HG02678 (cell line): ENCODE data around the gene PPP1R12B.
"Not testable (repeated sequence)": the region's sequence is repeated elsewhere in the genome, so short reads cannot be mapped to it uniquely, and the experiment has no call there.

Experiments used
- ATAC-seq: cut with Tn5 transposase; IDR thresholded peaks from one replicate; pipeline ENCODE4 v1.9.1; 2021; ENCODE audit warnings: mild to moderate bottlenecking, moderate library complexity; ENCODE audit not compliant: unreplicated experiment

Gene PPP1R12B

DNA sequence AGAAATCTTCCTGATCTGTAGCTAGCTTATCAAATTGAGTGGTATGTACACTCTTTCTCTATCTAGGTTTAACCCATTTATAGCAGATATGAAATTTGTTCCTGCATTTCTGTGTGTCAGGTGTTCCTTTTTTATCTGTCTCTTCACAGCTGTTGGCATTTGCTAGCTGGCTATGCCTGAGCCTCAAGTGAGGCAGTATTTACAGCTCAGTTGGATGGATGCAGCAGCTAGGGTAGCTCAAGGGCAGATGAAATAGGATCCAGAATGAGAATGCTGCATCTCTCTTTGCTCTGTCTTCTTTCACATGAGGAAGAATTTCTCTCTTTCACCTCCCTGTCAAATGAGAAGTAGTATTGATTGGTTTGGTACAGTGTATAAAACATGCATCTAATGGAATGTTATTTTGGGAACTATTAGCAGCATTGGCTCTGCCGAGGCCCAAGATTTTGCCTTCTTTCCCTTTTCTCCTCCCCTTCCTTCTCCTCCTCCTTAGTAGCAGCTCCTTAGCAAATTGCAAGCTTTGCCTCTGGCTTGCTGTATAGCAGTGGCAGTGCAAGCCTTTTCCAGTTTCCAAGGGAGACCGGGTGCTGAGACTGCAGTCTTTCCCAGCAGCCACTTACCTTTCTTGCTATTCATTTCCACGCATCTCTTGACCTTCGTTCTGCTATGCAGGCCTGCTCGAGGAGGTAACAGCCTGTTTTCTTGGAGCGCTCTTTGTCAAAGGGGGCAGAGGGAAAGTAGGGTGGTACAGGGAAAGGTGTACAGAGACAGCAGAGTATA lies 125.0 kb downstream of the PPP1R12B start:
- not testable (repeated sequence) for ATAC-seq

DNA sequence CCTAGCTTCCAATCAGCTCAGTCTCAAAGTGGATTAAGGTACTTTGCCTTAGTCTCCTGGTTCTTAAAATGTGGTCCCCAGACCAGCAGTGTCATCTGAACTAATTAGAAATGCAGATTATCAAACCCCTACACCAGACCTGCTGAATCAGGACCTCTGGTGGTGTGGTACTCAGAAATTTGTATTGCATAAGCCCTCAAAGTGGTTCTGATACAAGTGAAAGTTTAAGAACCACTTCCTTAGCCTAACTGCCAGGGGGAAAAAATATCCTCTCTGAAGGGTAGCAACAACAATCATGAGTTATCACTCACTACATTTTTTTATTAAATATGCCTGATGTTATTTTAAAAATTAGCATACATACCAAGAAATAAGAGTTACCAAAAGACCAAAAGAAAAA lies 131.2 kb downstream of the PPP1R12B start:
- not testable (repeated sequence) for ATAC-seq

DNA sequence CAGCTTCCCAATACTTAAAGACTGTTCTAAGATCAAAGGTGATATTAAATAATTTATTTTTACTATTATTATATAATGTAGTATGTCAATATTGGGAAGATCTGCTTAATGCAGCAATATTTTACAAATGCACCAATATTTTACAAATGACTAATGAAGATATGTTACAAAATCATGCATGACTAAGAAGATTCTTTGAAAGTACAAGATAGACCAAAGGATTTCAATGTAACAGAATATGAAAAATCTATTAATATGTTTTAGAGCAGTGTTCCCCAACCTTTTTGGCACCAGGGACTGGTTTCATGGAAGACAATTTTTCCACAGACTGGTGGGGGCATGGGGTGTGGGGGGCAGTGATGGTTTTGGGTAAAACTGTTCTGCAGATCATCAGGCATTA lies 132.1 kb downstream of the PPP1R12B start:
- ATAC-seq, result not testable (repeated sequence)

GRCh38 chr1:202483362-202483761 lies 134.9 kb downstream of the PPP1R12B start:
- ATAC-seq, result not testable (repeated sequence)

- not testable (repeated sequence) for ATAC-seq
These were observed 135.5 kb downstream of the PPP1R12B start for GRCh38 chr1:202484032-202484431.

DNA sequence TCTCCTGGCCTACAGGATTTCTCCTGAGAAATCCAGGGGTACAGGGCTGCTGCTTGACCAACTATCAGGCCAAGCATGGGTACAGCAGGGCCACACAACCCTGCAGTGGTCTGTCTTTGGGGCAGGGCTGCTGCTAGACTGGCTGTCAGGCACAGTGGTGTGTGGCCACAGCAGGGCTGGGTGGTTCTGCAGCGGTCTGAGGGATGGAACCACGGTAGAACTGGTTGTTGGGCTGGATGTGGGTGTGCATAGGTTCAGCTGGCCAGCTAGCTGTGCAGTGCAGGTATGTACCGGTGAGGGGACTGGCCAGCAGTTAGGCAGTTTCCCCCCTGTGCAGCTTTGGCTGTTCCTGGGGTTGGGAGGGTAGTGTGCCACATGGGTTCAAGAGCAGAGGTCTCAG lies 136.3 kb downstream of the PPP1R12B start:
- ATAC-seq, result not testable (repeated sequence)

- not testable (repeated sequence) for ATAC-seq
These were observed 139.7 kb downstream of the PPP1R12B start for GRCh38 chr1:202488178-202488649.

DNA sequence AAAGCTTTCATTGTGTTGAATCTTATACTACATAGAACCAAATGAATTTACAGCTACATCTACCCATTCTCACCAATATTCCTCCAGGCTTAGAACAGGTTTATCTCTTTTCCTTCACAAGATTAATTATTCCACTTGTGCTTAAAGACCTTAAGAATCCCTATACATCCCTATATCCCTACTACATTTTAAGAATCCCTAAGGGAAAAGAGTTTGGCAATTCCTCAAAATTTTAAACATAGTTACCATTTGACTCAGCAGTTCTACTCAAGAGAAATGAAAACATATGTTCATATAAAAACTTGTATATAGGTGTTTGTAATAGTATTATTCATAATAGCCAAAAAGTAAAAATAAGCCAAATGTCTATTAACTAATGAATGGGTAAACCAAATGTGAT lies 140.6 kb downstream of the PPP1R12B start:
- not testable (repeated sequence) for ATAC-seq

GRCh38 chr1:202493112-202493511 lies 144.6 kb downstream of the PPP1R12B start:
- ATAC-seq, result not testable (repeated sequence)

DNA sequence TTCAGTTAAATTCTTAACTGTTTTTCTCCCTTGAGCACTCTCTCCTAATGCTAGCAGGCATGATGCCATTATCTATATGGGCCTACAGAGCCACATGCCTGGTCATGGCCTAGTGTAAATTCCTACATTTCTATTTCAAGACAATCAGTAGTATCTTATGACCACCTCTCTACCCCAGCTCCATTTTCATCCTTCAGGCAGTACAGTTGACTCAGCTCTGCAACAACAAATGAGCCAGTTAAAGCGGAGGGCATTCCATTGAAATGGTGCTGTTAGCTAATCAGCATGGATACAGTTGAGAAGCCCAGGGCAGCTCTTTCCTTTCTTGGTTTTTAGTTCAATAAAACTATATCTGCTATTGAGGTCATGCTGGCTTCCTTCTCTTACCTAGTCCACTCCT lies 150.0 kb downstream of the PPP1R12B start:
- ATAC-seq, result no peak

GRCh38 chr1:202499997-202500396 lies 151.5 kb downstream of the PPP1R12B start:
- not testable (repeated sequence) for ATAC-seq

DNA sequence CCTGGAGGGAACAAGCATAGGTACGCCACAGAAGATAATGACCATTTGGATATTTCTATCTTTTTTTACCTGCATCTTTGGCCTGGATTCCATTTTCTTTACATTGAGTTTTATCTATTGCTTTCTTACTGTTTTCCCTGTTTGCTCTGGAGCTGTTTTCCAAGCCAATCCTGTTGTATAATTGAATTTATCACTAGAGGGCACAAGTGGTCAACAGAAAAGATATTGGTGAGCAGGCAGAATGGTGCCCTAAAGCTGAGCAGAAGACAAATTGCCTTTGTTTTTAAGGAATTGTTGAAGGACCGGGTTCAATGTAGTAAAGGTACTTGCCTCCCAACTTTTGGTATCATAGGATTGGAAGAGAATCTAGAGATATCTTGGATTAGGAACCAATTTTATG lies 152.8 kb downstream of the PPP1R12B start:
- no peak for ATAC-seq

GRCh38 chr1:202505356-202505755 lies 156.9 kb downstream of the PPP1R12B start:
- ATAC-seq, result no peak

GRCh38 chr1:202505880-202506575 lies 157.5 kb downstream of the PPP1R12B start:
- ATAC-seq, result not testable (repeated sequence)

DNA sequence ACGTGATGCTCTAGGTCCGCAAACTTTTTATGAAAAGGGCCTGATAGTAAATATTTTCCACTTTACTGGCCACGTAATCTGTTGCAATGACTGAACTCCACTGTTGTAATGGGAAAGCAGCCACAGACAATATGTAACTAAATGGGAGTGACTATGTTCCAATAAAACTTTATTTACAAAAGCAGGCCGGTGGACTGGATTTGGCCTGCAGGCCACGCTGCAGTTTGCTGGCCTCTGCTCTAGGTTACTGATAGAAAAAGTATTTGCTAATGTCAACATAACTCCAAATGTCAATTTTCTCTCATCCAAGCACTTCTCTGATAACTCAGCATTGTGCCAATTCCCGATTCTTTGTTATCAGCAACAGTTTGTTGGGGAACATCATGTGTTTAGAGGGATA lies 160.4 kb downstream of the PPP1R12B start:
- not testable (repeated sequence) for ATAC-seq

- peak; percentile 64 for ATAC-seq
These were observed 165.4 kb downstream of the PPP1R12B start for GRCh38 chr1:202513875-202514274.

DNA sequence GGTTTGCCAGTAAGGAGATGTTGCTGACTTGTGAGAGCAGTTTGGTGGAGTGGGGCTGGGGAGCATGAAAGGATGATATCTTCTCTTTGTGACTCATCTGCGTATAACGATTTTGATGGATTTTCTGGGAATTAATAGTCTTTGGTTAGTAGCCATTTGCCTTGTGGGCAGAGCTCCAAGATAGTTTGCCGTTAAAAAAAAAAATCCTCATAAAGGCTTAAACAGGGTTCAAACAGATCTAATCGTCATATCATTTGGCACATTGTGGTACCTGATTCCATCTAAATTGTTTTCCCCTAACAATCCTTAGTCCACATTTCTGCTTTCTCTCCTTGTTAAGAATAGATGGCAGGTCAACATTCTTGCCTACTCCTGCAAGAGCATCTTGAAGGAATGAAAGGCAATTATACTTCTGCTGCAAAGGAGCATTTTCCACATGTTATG lies 168.0 kb downstream of the PPP1R12B start:
- no peak for ATAC-seq

DNA sequence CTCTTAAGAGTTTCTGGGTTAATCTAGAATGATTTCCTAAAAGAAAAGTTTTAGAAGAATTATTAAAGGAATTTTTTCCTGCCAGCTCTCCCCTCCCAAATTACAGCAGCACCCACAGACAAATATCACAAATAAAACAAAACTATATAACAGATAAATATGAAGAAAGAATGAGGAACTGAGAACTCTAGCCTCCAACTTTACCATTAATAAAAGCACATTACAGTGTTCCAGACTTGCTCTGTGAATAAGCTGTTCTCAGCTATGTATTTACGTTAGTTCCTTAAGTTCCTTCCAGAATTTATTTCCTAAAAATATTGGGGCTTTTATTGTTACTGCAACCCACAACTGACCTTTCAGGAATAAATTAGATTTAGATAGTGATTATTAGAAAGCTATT lies 168.6 kb downstream of the PPP1R12B start:
- ATAC-seq, result not testable (repeated sequence)

GRCh38 chr1:202518180-202518579 lies 169.7 kb downstream of the PPP1R12B start:
- ATAC-seq, result not testable (repeated sequence)

- not testable (repeated sequence) for ATAC-seq
These were observed 170.4 kb downstream of the PPP1R12B start for GRCh38 chr1:202518905-202519304.

DNA sequence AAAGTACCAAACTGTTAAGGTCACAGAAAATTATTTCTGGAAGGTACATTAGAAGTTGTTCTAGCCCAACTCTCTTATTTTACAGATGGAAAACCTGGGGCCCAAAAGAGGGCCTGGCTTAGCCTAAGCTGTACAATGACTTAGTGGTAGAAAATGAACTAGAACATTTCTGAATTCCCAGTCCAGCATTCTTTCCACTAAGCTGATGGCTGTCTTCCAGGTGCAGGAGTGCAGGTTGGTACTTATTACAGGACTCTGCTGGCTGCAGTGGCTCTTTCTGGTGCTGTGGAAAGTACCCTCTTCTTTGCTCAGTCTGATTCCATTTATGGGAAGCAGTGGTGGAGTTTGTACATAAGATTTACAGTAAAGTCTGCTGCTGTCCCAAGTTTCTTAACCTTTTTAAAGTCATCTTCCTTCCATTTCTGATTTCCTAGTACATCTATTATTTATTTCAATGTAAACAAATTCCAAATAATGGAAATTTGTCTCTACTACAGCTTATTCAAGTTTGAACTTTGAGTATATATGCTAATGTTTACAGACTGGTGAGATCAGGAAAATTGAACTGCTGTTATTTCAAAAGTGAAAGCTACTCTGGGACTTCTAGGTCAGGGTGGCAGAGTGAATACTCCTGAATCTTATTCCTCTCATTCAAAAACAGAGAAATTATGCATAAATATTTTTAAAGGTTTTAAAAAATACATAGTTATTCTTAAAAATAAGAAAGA lies 171.8 kb downstream of the PPP1R12B start:
- not testable (repeated sequence) for ATAC-seq
